SK-N-SH treated with all-trans-retinoic acid at 6 μM for 48 hours (cell line): ENCODE measurements around the gene MARCHF9.

ENCODE experiments used
- ATAC-seq: fragments of 200-7000 bp; cut with Tn5 transposase; 3 replicates; pipeline ENCODE4 v1.9.1; 2020; ENCODE audit warnings: mild to moderate bottlenecking, moderate library complexity
- ARNTL ChIP-seq: fragments of 450-650 bp; formaldehyde crosslinking; IDR thresholded peaks from 2 replicates; pipeline ENCODE4 v1.5.0; 2020; ENCODE audit warnings: low read depth, mild to moderate bottlenecking, moderate library complexity, borderline replicate concordance
- BACH2 ChIP-seq: fragments of 250-450 bp; sonication (Bioruptor Pico); IDR thresholded peaks from 2 replicates; pipeline ENCODE4 v1.9.0; 2021; ENCODE audit warnings: mild to moderate bottlenecking, borderline replicate concordance
- CSDC2 ChIP-seq: fragments of 250-450 bp; sonication (Bioruptor Pico); IDR thresholded peaks from 2 replicates; pipeline ENCODE4 v1.5.0; 2020; ENCODE audit warnings: mild to moderate bottlenecking, moderate library complexity
- CSRNP3 ChIP-seq: fragments of 250-450 bp; sonication (Bioruptor Pico); IDR thresholded peaks from 2 replicates; pipeline ENCODE4 v1.5.1; 2021; ENCODE audit warnings: mild to moderate bottlenecking, moderate library complexity
- ESRRG ChIP-seq: fragments of 250-450 bp; sonication (Bioruptor Pico); IDR thresholded peaks from 2 replicates; pipeline ENCODE4 v1.6.1; 2021; ENCODE audit warnings: mild to moderate bottlenecking
- ISL1 ChIP-seq: fragments of 250-450 bp; sonication (Bioruptor Pico); IDR thresholded peaks from 2 replicates; pipeline ENCODE4 v2.1.2; 2022; ENCODE audit warnings: mild to moderate bottlenecking, moderate library complexity
- OSR1 ChIP-seq: fragments of 250-450 bp; sonication (Bioruptor Pico); IDR thresholded peaks from 2 replicates; pipeline ENCODE4 v1.8.0; 2022; ENCODE audit warnings: moderate library complexity, mild to moderate bottlenecking, inconsistent platforms
- PATZ1 ChIP-seq: fragments of 250-450 bp; sonication (Bioruptor Pico); IDR thresholded peaks from 2 replicates; pipeline ENCODE4 v1.8.0; 2020; ENCODE audit warnings: mild to moderate bottlenecking, moderate library complexity, borderline replicate concordance
- PPARA ChIP-seq: fragments of 250-450 bp; sonication (Bioruptor Pico); IDR thresholded peaks from 2 replicates; pipeline ENCODE4 v1.5.0; 2020; ENCODE audit warnings: mild to moderate bottlenecking, borderline replicate concordance
- RARB ChIP-seq: fragments of 250-450 bp; sonication (Bioruptor Pico); IDR thresholded peaks from 2 replicates; pipeline ENCODE4 v1.8.0; 2021; ENCODE audit warnings: mild to moderate bottlenecking, moderate library complexity
- SNAI2 ChIP-seq: fragments of 250-450 bp; sonication (Bioruptor Pico); IDR thresholded peaks from 2 replicates; pipeline ENCODE4 v1.5.0; 2020; ENCODE audit warnings: mild to moderate bottlenecking, moderate library complexity
- TCF4 ChIP-seq: fragments of 250-450 bp; sonication (Bioruptor Pico); IDR thresholded peaks from 2 replicates; pipeline ENCODE4 v1.8.0; 2021; ENCODE audit warnings: mild to moderate bottlenecking, moderate library complexity, borderline replicate concordance
- TOX ChIP-seq: fragments of 250-450 bp; sonication (Bioruptor Pico); IDR thresholded peaks from 2 replicates; pipeline ENCODE4 v1.8.0; 2021; ENCODE audit warnings: mild to moderate bottlenecking, moderate library complexity, borderline replicate concordance
- TSHZ2 ChIP-seq: fragments of 250-450 bp; sonication (Bioruptor Pico); IDR thresholded peaks from 2 replicates; pipeline ENCODE4 v1.5.0; 2020; ENCODE audit warnings: mild to moderate bottlenecking, moderate library complexity
- ZC3H10 ChIP-seq: fragments of 250-450 bp; sonication (Bioruptor Pico); IDR thresholded peaks from 2 replicates; pipeline ENCODE4 v1.5.1; 2021; ENCODE audit warnings: mild to moderate bottlenecking, moderate library complexity
- ZFP3 ChIP-seq: fragments of 250-450 bp; sonication (Bioruptor Pico); IDR thresholded peaks from 2 replicates; pipeline ENCODE4 v1.5.0; 2020; ENCODE audit warnings: mild to moderate bottlenecking, moderate library complexity
- ZFP30 ChIP-seq: fragments of 450-650 bp; formaldehyde crosslinking; IDR thresholded peaks from 2 replicates; pipeline ENCODE4 v1.5.0; 2022; ENCODE audit warnings: mild to moderate bottlenecking, moderate library complexity
- ZNF565 ChIP-seq: fragments of 450-650 bp; formaldehyde crosslinking; conservative IDR thresholded peaks from 2 replicates; pipeline ENCODE4 v1.5.0; 2020; ENCODE audit warnings: low read depth, mild to moderate bottlenecking, moderate library complexity
- ZNF70 ChIP-seq: fragments of 450-650 bp; formaldehyde crosslinking; IDR thresholded peaks from 2 replicates; pipeline ENCODE4 v1.5.0; 2020; ENCODE audit warnings: mild to moderate bottlenecking, moderate library complexity
- ZNF8 ChIP-seq: fragments of 450-650 bp; formaldehyde crosslinking; IDR thresholded peaks from 2 replicates; pipeline ENCODE4 v1.5.0; 2020; ENCODE audit warnings: mild to moderate bottlenecking, moderate library complexity

The MARCHF9 gene

GRCh38 chr12:57775044-57775443 is 20.1 kb downstream of the MARCHF9 start:
- ATAC-seq: no peak
- TF ChIP-seq ARNTL (CRISPR knock-in tag) (no peak), TOX (CRISPR knock-in tag) (no peak), OSR1 (CRISPR knock-in tag) (no peak), ZFP3 (CRISPR knock-in tag) (no peak), ESRRG (CRISPR knock-in tag) (no peak), ISL1 (CRISPR knock-in tag) (no peak), RARB (no peak), ZFP30 (CRISPR knock-in tag) (no peak), TSHZ2 (CRISPR knock-in tag) (no peak), ZNF70 (CRISPR knock-in tag) (no peak), ZNF565 (CRISPR knock-in tag) (no peak), PATZ1 (CRISPR knock-in tag) (no peak), CSRNP3 (no peak), TCF4 (CRISPR knock-in tag) (no peak), CSDC2 (CRISPR knock-in tag) (no peak), PPARA (CRISPR knock-in tag) (no peak), ZNF8 (no peak), ZC3H10 (CRISPR knock-in tag) (no peak)
- TF ChIP-seq, all 23 proteins: peak for 0

- no peak for ATAC-seq
- TF ChIP-seq TSHZ2 (CRISPR knock-in tag) (no peak), TCF4 (CRISPR knock-in tag) (no peak), CSRNP3 (no peak), ZFP30 (CRISPR knock-in tag) (no peak), ZFP3 (CRISPR knock-in tag) (no peak), ARNTL (CRISPR knock-in tag) (no peak), ZNF565 (CRISPR knock-in tag) (no peak), CSDC2 (CRISPR knock-in tag) (no peak)
These were observed 20.8 kb downstream of the MARCHF9 start for GRCh38 chr12:57775563-57776246.

- no peak for ATAC-seq
- TF ChIP-seq SNAI2: no peak
- no peak for TF ChIP-seq BACH2
- no peak for TF ChIP-seq CSDC2 (CRISPR knock-in tag)
- no peak for TF ChIP-seq TOX (CRISPR knock-in tag)
- TF ChIP-seq PPARA (CRISPR knock-in tag): no peak
These were observed 21.3 kb downstream of the MARCHF9 start for GRCh38 chr12:57776247-57776587.
